HepG2 (cell line): ENCODE measurements around the gene PRR14. TPM values are rescaled to one million over a fixed set of nuclear protein-coding genes. Genes with fewer than 3 reads are reported as not detected.
A peak's percentile ranks its signal among the peaks of the same experiment; 100 is the strongest.

ENCODE experiments used
- ATAC-seq: fragments of 200-7000 bp; cut with Tn5 transposase; 3 replicates; pipeline ENCODE4 v1.9.1; 2020; ENCODE audit warnings: mild to moderate bottlenecking, moderate library complexity
- BruUV-seq: library from RNA; stranded (reverse); fragments of 400-500 nt; replicated peaks from 2 replicates; lab custom pipeline; 2021; lab: Mats Ljungman, UMichigan
- CTCF ChIA-PET: fragments of 300-600 bp; formaldehyde crosslinking; extraction: SDS; loops from one replicate; lab custom pipeline; 2021; ENCODE audit warnings: low total read pairs, inconsistent platforms, low intra/inter-chr PET ratio; lab: Yijun Ruan, JAX
- POLR2A ChIA-PET: fragments of 350-600 bp; sonication (Branson Sonifier 250); formaldehyde crosslinking; loops from one replicate; lab custom pipeline; 2020; ENCODE audit warnings: antibody characterized with exemption, inconsistent platforms; lab: Yijun Ruan, JAX
- DNase-seq: peaks from one replicate; pipeline ENCODE4 v3.0.0-alpha.2; 2015; ENCODE audit warnings: low spot score
- FAIRE-seq: peaks from 3 replicates; lab custom pipeline; 2011; peaks lifted over from hg19 to GRCh38; lab: Jason Lieb, UNC
- H2AFZ ChIP-seq: one replicate; pipeline ENCODE4 v1.6.1; 2011; ENCODE audit warnings: low read length, inconsistent platforms
- H3K27ac ChIP-seq: fragments of 300-600 bp; 3 replicates; pipeline ENCODE4 v1.8.0; 2011; ENCODE audit warnings: mixed run types, mild to moderate bottlenecking, mixed read lengths, low read length, inconsistent platforms; ENCODE audit not compliant: insufficient read depth; ENCODE audit errors: extremely low read length
- H3K27me3 ChIP-seq, 2 experiments: fragments of 200-600 bp in 1 of 2; 2 replicates in 1 of 2; 3 replicates in 1 of 2; pipeline versions ENCODE4 v1.6.0 to v1.8.0; 2011; ENCODE audit warnings: low read length in 2 of 2, mild to moderate bottlenecking in 2 of 2, moderate library complexity in 2 of 2, inconsistent platforms in 1 of 2; ENCODE audit not compliant: insufficient read depth in 2 of 2, control insufficient read depth in 1 of 2
- H3K36me3 ChIP-seq, 2 experiments: fragments of 200-600 bp in 1 of 2; replicated peaks in 1 of 2; 2 replicates in 1 of 2; 3 replicates in 1 of 2; pipeline versions ENCODE4 v1.5.1 to v1.8.0; 2011; ENCODE audit warnings: low read length in 2 of 2, inconsistent platforms in 1 of 2; ENCODE audit not compliant: insufficient read depth in 2 of 2, control insufficient read depth in 1 of 2
- H3K4me1 ChIP-seq: 2 replicates; pipeline ENCODE4 v1.5.1; 2012; ENCODE audit warnings: low read length, inconsistent platforms; ENCODE audit not compliant: insufficient read depth
- H3K4me2 ChIP-seq: 2 replicates; pipeline ENCODE4 v1.6.0; 2011; ENCODE audit warnings: low read depth, low read length, inconsistent platforms
- H3K4me3 ChIP-seq, 3 experiments: fragments of 200-600 bp in 1 of 3; sonication (generic), shearing (Covaris generic) in 1 of 3; replicated peaks in 1 of 3; 2 replicates each; pipeline ENCODE4 v1.5.1; 2011 to 2016; ENCODE audit warnings: low read length in 3 of 3, inconsistent platforms in 2 of 3, low read depth in 2 of 3, mild to moderate bottlenecking in 2 of 3, control low read depth in 1 of 3, mixed read lengths in 1 of 3; ENCODE audit not compliant: insufficient read depth in 1 of 3
- H3K79me2 ChIP-seq: one replicate; pipeline ENCODE4 v1.6.1; 2011; ENCODE audit warnings: low read length, inconsistent platforms; ENCODE audit not compliant: insufficient read depth
- H3K9ac ChIP-seq: 2 replicates; pipeline ENCODE4 v1.6.0; 2011; ENCODE audit warnings: mild to moderate bottlenecking, low read depth, low read length, inconsistent platforms; ENCODE audit not compliant: insufficient read depth
- H3K9me3 ChIP-seq: 2 replicates; pipeline ENCODE4 v1.5.1; 2012; ENCODE audit warnings: mild to moderate bottlenecking, low read length
- H4K20me1 ChIP-seq: 2 replicates; pipeline ENCODE4 v1.6.0; 2011; ENCODE audit warnings: inconsistent platforms, mild to moderate bottlenecking, low read length, moderate library complexity; ENCODE audit not compliant: insufficient read depth
- HNF4G ChIP-seq, 2 experiments: sonication (generic) in 1 of 2; formaldehyde crosslinking in 1 of 2; IDR thresholded peaks; 2 replicates each; pipeline versions ENCODE4 v1.4.0 to v1.6.1; 2011 to 2020; ENCODE audit warnings: borderline replicate concordance in 2 of 2, low read depth in 2 of 2, mild to moderate bottlenecking in 2 of 2, low read length in 1 of 2, missing genetic modification reagents in 1 of 2, moderate library complexity in 1 of 2
- HNRNPK ChIP-seq: fragments of 200-400 bp; formaldehyde crosslinking; IDR thresholded peaks from 2 replicates; pipeline ENCODE4 v1.6.1; 2018; ENCODE audit warnings: low read length, low read depth, moderate library complexity, mild to moderate bottlenecking; ENCODE audit not compliant: poor library complexity, severe bottlenecking
- KAT2B ChIP-seq: fragments of 150-350 bp; IDR thresholded peaks from 2 replicates; pipeline ENCODE4 v1.6.1; 2014; ENCODE audit warnings: low read depth, low read length, borderline replicate concordance
- KLF12 ChIP-seq: sonication (generic); formaldehyde crosslinking; IDR thresholded peaks from 2 replicates; pipeline ENCODE4 v1.4.0; 2020; ENCODE audit warnings: missing genetic modification reagents, borderline replicate concordance
- REL ChIP-seq: sonication (generic); formaldehyde crosslinking; conservative IDR thresholded peaks from 2 replicates; pipeline ENCODE4 v1.8.0; 2022; ENCODE audit warnings: mild to moderate bottlenecking, missing genetic modification reagents, moderate library complexity
- SALL2 ChIP-seq: sonication (generic); formaldehyde crosslinking; IDR thresholded peaks from 2 replicates; pipeline ENCODE4 v1.8.1; 2023; ENCODE audit warnings: mild to moderate bottlenecking, missing genetic modification reagents, inconsistent platforms
- SCMH1 ChIP-seq: sonication (generic); formaldehyde crosslinking; IDR thresholded peaks from 2 replicates; pipeline ENCODE4 v1.9.0; 2021; ENCODE audit warnings: missing genetic modification reagents, mild to moderate bottlenecking, borderline replicate concordance
- SETDB1 ChIP-seq: sonication (generic); formaldehyde crosslinking; IDR thresholded peaks from 2 replicates; pipeline ENCODE4 v1.5.1; 2020; ENCODE audit warnings: missing genetic modification reagents, mild to moderate bottlenecking, borderline replicate concordance
- SOX13 ChIP-seq, 3 experiments: fragments of 450-650 bp in 1 of 3; sonication (generic) in 1 of 3; formaldehyde crosslinking in 1 of 3; IDR thresholded peaks in 2 of 3; conservative IDR thresholded peaks in 1 of 3; 2 replicates each; pipeline versions ENCODE4 v1.5.0 to v1.6.1; 2016 to 2020; ENCODE audit warnings: antibody characterized with exemption in 1 of 3, mild to moderate bottlenecking in 1 of 3, missing compliant biosample characterization in 1 of 3, missing genetic modification reagents in 1 of 3, moderate library complexity in 1 of 3
- TCF7L2 ChIP-seq: IDR thresholded peaks from 2 replicates; pipeline ENCODE4 v1.6.1; 2011; ENCODE audit warnings: mild to moderate bottlenecking, low read depth, low read length, moderate library complexity
- ZNF841 ChIP-seq: sonication (generic); formaldehyde crosslinking; IDR thresholded peaks from 2 replicates; pipeline ENCODE4 v1.8.1; 2023; ENCODE audit warnings: missing genetic modification reagents, borderline replicate concordance
- WGBS: methylation state at CpG from one replicate; pipeline ENCODE4 v1.1.6; 2017; ENCODE audit warnings: low lambda C conversion rate; 5-methylcytosine and 5-hydroxymethylcytosine counted together
- in situ Hi-C: cut with HindIII; loops from 2 replicates; pipeline ENCODE4 v1.10.0; 2017; ENCODE audit warnings: low pct_unique_long_range_greater_than_20kb; ENCODE audit not compliant: extremely low pct_ligation_motif_present
- intact Hi-C: fragments of 100-400 bp; cut with micrococcal nuclease; formaldehyde crosslinking; loops from one replicate; pipeline ENCODE4 v1.10.0; 2022; ENCODE audit not compliant: unreplicated experiment
- polyA plus RNA-seq, 8 experiments: library from polyadenylated mRNA; depleted of rRNA in 3 of 8; stranded (reverse) in 7 of 8; unstranded in 1 of 8; fragments of >200 nt; fragmentation: Illumina TruSeq in 4 of 8; extraction: Trizol in 4 of 8; gene quantifications; 2 replicates each; pipeline versions ENCODE4 v1.2.1 to v1.2.3, GENCODE V29; 2011 to 2016; ENCODE audit warnings: low read depth in 4 of 8, missing spikeins in 1 of 8, mixed read lengths in 1 of 8; ENCODE audit not compliant: insufficient read depth in 1 of 8
- total RNA-seq, 5 experiments: library from RNA; depleted of rRNA; stranded (reverse); fragments of >200 nt; fragmentation: Illumina TruSeq; extraction: Trizol; gene quantifications; 2 replicates each; pipeline ENCODE4 v1.2.3, GENCODE V29; 2016; ENCODE audit warnings: low read depth in 1 of 5
- TF ChIP-seq, protein P1 (sequence below): sonication (generic); formaldehyde crosslinking; IDR thresholded peaks from 2 replicates; pipeline ENCODE4 v1.8.0; 2022; ENCODE audit warnings: missing genetic modification reagents, low read depth, mild to moderate bottlenecking, borderline replicate concordance
- TF ChIP-seq, protein P2 (sequence below): sonication (generic); formaldehyde crosslinking; IDR thresholded peaks from 2 replicates; pipeline ENCODE4 v1.5.0; 2020; ENCODE audit warnings: mild to moderate bottlenecking, missing genetic modification reagents, moderate library complexity
- TF ChIP-seq, protein P3 (sequence below): sonication (generic); formaldehyde crosslinking; conservative IDR thresholded peaks from 2 replicates; pipeline ENCODE4 v1.8.1; 2023; ENCODE audit warnings: missing genetic modification reagents
- TF ChIP-seq, protein P4 (sequence below): sonication (generic); formaldehyde crosslinking; IDR thresholded peaks from 2 replicates; pipeline ENCODE4 v1.5.0; 2020; ENCODE audit warnings: missing genetic modification reagents, mild to moderate bottlenecking, borderline replicate concordance

PRR14 gene
- total and polyA plus RNA-seq, 2 of the 13 experiments (the other 11 are each of a cell fraction or from before 2014, with no cell fraction given) = 8.4 to 11.0 TPM

DNA sequence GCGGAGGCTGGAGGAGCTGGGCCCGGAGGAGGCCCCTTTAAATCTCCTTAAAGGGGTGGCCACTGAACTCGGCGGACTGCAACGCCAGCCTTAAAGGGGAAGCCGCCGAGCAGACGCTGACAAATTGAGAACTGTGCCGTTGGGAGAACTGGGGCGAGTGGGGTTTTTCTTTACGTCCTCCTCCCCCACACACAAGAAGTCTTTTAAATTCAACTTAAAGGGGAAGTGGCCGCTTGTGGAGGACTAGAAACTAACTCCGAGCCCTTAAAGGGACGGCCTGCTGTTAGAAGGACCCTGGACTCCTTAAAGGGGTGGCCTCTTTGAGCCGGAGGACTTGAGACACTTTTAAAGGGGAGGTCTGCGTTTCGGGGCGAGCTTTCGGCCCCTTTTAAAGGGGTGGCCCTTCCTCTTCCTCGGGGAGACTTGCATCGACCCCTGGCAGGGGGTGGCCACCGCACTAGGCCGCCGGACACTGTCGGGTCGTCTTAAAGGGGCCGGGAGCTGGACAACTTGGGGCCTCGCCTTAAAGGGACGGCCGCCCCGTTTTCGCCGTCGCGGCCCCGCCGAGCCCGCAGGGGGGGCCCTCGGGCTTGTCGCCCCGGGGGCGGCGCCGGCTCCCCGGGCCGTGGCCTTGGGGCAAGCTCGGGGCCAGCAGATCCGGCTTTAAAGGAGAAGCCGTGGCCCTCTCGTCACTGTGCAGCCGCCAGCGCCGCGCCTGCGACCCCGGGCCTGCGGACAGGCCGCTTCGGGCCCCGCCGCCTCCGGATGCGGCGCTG is 8.2 kb downstream of the PRR14 start:
- ChIA-PET CTCF (interaction anchor here (1.2 to 1.4 kb wide), 2 partner anchors 30 to 35 kb away, joined by 3 to 4 read pairs; no protein-coding TSS in a partner anchor), POLR2A (interaction anchor here (0.6 to 2.2 kb wide), 38 partner anchors 8 to 594 kb away, joined by 3 to 18 read pairs (median 6); partner anchors contain the start of genes ALDOA, CD2BP2, DCTPP1 and FBXL19)
- H3K4me3 ChIP-seq = peak overlapping the region; percentile 78 to 89 (median 82)
- H3K36me3 ChIP-seq = peaks cover 35 to 59% of the 10 kb centered on the region in 2 experiments
- in situ Hi-C loops = loop anchor here (25.0 kb wide), 1 partner anchor 847 kb away; the partner anchor contains the start of genes MAZ, MVP, PAGR1 and PRRT2
- FAIRE-seq (peak; percentile 12), ATAC-seq (peak; percentile 39), DNase-seq (peak; percentile 96)
- H3K27ac ChIP-seq = peak overlapping the region; percentile 93
- intact Hi-C loops = loop anchor here (1.0 to 10.0 kb wide), 4 partner anchors 25 to 574 kb away; partner anchors contain the start of gene ZNF768
- no peak overlapping the region for H2AFZ ChIP-seq
- peak overlapping the region; percentile 91 for H3K9ac ChIP-seq
- WGBS = 1% methylated on average over 19 of the region's 64 CpGs
- H3K27me3 ChIP-seq = no peaks in the 10 kb centered on the region; a peak in 1 of 5 replicates
- no peaks in the 10 kb centered on the region for H3K9me3 ChIP-seq
- peak overlapping the region; percentile 92 for H3K4me2 ChIP-seq
- H4K20me1 ChIP-seq = peaks cover 30% of the 10 kb centered on the region; the same call in 1 of the 2 replicates
- TSS peak; percentile 87 for BruUV-seq
- H3K79me2 ChIP-seq = peaks cover 45% of the 10 kb centered on the region
- H3K4me1 ChIP-seq = peaks cover 37% of the 10 kb centered on the region
- no peak for TF ChIP-seq KAT2B
- no peak for TF ChIP-seq SOX13 (IDR thresholded peaks at IDR 0.05)
- no peak for TF ChIP-seq SOX13 (CRISPR knock-in tag; conservative IDR thresholded peaks at IDR 0.05 in 1 of 2, IDR thresholded peaks at IDR 0.05 in 1 of 2)
- no peak for TF ChIP-seq SETDB1 (CRISPR knock-in tag)
- no peak for TF ChIP-seq HNF4G (IDR thresholded peaks at IDR 0.05; ENCODE audit: borderline replicate concordance, low read depth, low read length)
- 0 out of 2 replicates have a peak, but pooled peaks have one; percentile 13 for TF ChIP-seq HNF4G (CRISPR knock-in tag; IDR thresholded peaks at IDR 0.05; ENCODE audit: borderline replicate concordance, low read depth)
- TF ChIP-seq SCMH1 = no peak
- TF ChIP-seq, protein P1, sequence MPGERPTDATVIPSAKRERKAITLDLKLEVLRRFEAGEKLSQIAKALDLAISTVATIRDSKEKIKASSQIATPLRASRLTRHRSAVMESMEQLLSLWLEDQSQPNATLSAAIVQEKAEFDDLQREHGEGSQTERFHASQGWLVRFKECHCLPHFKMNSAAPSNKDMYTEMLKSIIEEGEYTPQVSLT (CRISPR knock-in tag) = no peak
- no peak; the same call in 1 of the 2 replicates for TF ChIP-seq SALL2
- TF ChIP-seq REL (CRISPR knock-in tag) = no peak
- no peak for TF ChIP-seq KLF12
- TF ChIP-seq, protein P2, sequence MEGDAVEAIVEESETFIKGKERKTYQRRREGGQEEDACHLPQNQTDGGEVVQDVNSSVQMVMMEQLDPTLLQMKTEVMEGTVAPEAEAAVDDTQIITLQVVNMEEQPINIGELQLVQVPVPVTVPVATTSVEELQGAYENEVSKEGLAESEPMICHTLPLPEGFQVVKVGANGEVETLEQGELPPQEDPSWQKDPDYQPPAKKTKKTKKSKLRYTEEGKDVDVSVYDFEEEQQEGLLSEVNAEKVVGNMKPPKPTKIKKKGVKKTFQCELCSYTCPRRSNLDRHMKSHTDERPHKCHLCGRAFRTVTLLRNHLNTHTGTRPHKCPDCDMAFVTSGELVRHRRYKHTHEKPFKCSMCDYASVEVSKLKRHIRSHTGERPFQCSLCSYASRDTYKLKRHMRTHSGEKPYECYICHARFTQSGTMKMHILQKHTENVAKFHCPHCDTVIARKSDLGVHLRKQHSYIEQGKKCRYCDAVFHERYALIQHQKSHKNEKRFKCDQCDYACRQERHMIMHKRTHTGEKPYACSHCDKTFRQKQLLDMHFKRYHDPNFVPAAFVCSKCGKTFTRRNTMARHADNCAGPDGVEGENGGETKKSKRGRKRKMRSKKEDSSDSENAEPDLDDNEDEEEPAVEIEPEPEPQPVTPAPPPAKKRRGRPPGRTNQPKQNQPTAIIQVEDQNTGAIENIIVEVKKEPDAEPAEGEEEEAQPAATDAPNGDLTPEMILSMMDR (CRISPR knock-in tag) = peak; percentile 33; the same call in 1 of the 2 replicates
- TF ChIP-seq ZNF841 = no peak
- TF ChIP-seq, protein P3, sequence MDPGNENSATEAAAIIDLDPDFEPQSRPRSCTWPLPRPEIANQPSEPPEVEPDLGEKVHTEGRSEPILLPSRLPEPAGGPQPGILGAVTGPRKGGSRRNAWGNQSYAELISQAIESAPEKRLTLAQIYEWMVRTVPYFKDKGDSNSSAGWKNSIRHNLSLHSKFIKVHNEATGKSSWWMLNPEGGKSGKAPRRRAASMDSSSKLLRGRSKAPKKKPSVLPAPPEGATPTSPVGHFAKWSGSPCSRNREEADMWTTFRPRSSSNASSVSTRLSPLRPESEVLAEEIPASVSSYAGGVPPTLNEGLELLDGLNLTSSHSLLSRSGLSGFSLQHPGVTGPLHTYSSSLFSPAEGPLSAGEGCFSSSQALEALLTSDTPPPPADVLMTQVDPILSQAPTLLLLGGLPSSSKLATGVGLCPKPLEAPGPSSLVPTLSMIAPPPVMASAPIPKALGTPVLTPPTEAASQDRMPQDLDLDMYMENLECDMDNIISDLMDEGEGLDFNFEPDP (CRISPR knock-in tag) = no peak
- TF ChIP-seq, protein P4, sequence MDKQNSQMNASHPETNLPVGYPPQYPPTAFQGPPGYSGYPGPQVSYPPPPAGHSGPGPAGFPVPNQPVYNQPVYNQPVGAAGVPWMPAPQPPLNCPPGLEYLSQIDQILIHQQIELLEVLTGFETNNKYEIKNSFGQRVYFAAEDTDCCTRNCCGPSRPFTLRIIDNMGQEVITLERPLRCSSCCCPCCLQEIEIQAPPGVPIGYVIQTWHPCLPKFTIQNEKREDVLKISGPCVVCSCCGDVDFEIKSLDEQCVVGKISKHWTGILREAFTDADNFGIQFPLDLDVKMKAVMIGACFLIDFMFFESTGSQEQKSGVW = no peak
- no peak for TF ChIP-seq TCF7L2
- no peak for TF ChIP-seq HNRNPK
